LHCN-M2 (cell line): ENCODE measurements around the gene GPHN. TPM values are rescaled to one million over a fixed set of nuclear protein-coding genes. Genes with fewer than 3 reads are reported as not detected.

Experiments
- DNase-seq: peaks from one replicate; pipeline ENCODE4 v3.0.0-alpha.2; 2012; ENCODE audit warnings: low read depth
- total RNA-seq: library from RNA; depleted of rRNA; stranded (reverse); fragments of >200 nt; gene quantifications from 2 replicates; pipeline ENCODE4 v1.2.3, GENCODE V29; 2014

Gene GPHN
- total RNA-seq, 1 experiment from 2014 or later, result 4.7 TPM

DNA sequence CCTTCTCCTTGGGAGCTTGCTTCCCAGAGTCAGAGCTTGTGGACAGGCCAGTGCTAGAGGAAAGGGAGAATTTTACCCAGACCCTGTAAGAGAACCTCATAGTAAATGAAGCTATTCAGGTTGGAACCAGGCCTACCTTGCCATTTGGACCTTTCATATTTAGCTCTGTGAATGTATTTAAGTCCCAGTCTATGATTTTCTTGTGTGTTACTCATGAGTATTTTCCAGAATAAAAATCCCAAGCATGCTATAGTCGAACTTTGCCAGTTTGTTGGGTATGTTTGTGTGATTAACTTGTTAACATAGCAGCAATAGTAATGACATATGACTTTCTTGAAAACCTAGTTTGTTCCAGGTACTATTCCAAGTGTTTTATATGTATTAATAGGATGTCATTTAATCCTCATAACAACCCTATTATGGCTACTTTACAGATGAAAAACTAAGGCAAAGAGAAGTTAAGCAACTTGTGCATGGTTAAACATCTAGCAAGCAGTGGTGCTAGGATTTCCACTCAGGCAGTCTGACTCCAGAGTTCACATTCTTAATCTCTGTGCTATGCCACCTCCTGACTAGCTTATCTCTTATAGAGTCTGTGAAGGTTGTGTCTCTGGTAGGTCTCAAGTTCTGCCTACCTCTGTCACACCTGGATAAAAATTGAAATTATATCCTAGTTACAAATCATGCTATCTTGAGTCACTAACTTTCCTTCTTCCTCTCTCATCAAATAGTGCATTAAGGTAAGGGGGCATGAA lies 633.4 kb downstream of the GPHN start:
- no peak for DNase-seq

DNA sequence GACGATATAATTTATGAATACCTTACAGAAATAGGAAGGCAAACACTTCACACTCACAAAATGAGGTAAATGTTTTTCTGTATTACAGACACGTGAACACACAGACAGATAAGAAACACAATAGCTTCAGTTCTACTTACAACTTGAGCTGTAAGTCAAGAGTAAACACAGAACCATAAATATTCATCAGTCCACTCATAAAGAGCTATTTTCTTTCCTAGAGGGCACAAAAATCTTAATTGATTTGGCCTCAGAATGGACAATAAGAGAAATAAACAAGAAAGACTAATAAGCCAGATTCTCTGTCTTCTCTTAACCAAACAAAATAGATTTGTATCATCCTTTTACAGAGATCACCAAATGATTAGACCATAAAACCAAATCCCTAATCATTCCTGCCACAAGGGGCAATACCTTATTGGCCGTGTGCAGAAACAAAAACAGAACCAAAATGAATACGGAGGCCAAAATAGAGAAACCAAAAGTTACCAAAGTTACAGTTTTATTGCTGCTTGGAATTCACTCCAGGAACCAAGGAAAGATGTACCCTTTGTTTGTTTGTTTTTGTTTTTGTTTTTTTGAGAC lies 643.2 kb downstream of the GPHN start:
- DNase-seq, result no peak

DNA sequence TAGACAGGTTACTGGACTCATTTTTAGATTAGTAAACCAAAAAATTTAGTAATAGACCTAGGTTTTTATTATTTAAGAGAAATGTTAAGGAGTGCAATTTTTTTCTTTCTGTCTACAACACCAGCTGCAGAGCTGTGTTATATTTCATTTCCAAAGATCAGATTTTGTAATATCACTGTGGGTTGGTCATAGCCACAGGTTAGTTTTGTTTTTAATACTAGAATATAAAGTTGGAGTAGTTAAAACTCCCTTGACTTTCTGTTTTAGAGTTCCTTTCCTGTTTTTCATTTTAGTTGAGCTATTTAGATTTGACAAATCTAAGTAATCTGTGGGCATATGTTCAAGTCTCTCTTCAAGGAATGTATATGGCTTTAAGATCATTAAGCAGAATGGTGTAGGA lies 650.6 kb downstream of the GPHN start:
- DNase-seq, result no peak

DNA sequence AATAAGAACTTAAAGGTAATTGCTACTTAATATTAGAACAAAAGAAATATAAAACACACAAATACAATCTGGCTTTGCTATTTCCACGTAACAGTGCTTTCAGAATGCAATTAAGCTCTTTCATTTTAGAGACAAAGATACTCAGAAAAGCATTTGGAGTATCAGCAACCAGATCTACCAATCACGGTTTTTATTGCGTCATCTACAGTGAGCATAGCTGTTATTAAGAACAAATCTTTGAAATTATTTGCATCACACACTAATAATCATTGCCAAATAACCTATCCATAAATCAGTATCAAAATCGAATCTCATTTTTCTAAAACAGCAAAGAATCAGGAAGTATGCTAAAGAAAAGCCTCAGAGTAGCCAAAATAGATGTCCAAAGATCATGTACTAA lies 654.4 kb downstream of the GPHN start:
- no peak for DNase-seq

DNA sequence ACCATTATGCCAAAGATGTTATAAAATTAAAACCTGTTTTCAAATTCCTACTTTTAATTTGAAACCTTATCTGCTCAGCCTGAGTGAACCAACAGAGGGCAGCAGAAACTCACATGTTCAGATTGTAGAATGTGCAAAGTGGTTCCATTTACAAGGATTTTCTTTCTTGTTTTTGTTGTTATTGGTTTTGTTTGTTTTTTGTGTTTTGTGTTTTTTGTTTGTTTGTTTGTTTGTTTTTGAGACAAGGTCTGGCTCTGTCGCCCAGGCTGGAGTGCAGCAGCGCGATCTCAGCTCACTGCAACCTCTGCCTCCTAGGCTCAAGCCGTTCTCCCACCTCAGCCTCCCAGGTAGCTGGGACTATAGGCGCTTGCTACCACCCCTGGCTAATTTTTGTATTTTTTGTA lies 658.5 kb downstream of the GPHN start:
- DNase-seq, result peak; percentile 39

DNA sequence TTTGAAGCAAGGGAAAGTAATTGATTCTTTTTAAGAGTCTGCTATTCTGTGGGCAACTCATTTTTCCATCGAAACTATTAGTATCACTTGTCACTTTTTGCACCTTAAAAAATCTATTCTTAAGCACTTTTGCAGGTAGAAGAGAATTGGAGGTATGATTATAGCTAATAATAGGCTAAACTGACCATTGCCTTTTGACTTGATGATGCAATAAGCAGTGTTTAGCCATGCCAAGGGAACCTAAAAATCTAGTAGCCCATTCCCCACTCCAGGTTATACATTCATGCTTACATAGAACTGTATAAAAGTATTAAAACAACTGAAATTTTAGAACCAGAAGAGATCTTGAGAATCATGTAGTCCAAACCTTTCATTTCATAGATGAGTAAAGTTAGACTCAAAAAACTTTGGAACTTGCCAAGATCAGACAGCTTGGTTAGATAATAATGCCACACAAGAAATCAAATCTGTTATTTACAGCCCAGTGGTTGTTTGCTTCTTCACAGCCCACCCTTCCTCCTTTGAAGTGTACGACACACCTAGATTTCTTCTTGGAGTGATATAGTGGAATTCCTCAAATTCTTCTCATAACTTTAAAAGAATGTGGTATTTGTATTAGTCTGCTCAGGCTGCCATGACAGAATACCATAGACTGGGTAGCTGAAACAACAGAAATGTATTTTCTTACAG lies 659.6 kb downstream of the GPHN start:
- DNase-seq, result peak; percentile 23

DNA sequence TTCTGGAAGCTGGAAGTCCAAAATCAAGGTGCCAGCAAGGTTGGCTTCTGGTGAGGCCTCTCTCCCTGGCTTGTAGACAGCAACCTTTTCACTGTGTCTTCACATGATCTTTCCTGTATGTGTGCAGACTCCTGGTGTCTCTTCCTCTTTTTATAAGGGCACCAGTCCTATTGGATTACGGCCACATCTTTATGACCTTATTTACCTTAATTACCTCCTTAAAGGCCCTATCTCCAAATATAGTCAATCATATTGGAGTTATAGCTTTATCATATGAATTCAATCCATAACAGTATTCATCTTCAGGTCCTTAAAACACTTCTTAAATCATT lies 660.1 kb downstream of the GPHN start:
- no peak for DNase-seq

DNA sequence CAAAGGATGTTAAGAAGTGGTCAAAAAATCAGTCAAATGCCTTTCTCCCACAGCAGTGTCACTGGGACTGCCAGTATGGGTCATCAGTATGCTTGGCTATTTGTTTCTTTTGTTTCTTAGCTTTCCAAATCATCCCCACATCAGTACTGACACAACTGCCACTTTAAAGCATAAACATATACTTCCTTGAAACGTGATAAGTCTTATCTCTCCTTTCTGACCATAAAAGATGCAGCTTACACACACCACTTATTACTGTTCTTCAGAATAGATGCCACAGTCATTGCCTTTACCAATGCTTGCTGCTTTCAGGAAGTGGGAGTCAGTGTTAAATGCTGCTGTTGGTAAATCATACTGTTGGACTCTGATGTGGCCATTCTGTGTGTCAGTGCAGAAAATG lies 662.7 kb downstream of the GPHN start:
- DNase-seq, result no peak

DNA sequence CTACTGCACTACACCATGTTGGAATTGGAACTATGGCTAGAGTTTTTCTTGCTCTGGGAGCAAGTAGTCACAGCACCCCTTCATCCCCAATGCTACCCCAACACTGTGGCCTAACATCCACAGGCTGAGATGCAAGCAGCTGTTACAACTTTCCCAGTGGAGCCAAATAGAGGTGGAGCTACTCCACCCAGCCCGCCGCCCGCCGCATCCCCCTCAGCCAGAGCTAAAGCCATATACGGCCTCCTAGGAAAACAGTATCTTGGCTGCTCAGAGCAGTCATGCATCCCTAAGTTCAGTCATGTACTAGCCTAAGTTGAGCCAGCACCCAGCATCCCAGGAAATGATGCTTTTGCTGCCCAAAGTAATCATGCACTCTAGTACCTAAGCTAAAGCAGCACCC lies 664.1 kb downstream of the GPHN start:
- no peak for DNase-seq

DNA sequence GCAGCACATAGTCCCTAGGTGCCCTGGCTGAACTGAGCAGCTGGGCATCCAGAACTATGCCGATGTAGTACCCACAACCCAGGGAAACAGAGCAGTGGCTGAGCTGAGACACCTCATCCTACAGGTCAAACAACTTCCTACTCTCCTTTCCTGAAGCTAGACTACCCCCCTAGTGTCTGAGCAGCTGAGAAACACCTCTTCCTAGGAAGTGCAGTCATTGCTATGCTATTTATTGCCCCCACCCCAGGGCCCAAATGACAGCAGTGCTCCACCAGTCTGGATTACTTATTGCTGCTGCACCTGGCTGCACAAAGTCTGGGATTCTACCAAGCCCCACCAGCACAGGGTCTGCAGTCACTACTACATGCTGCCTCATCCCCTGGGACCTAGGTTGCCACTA lies 664.6 kb downstream of the GPHN start:
- no peak for DNase-seq

DNA sequence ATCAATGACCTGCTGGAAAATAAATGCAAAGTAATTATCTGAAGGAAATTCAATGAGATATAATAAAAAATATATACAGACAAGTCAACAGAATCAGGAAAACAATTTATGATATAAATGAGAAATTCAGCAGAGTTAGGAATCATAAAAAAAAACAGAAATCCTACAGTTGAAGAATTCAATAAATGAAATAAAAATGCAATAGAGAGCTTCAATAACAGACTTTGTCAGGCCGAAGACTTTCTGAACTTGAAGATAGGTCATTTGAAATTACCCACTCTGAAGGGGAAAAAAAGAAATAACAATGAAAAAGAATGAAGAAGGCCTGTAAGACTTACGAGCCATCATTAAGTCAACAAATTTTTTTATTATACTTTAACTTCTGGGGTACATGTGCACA lies 665.8 kb downstream of the GPHN start:
- DNase-seq, result no peak

DNA sequence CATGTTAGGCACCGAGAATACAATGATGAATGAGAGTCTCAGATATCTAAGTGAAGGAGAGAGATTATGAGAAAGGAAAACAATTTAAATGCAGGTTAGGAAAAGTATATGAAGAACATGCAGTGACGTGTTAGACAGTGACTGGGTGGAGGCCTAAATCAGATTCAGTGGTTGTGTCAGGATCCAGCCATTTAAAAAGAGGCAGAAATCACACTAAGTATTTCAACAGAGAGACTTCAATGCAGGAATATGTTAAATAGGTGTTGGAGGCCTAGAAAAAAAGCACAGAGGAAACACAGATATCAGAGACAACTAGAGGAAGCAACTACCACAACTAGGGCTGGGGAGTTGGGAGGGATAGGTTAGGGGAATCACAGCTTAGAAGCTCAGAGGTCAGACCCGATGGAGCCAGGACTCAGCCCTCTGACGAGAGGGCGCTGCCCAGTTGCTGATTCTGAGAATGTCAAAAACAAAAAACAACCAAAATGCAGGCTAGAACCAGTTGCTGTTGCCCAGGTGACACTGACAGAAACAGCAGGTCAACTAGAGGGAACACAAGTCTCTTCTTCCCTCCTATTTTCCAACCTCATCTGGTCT lies 678.3 kb downstream of the GPHN start:
- no peak for DNase-seq

DNA sequence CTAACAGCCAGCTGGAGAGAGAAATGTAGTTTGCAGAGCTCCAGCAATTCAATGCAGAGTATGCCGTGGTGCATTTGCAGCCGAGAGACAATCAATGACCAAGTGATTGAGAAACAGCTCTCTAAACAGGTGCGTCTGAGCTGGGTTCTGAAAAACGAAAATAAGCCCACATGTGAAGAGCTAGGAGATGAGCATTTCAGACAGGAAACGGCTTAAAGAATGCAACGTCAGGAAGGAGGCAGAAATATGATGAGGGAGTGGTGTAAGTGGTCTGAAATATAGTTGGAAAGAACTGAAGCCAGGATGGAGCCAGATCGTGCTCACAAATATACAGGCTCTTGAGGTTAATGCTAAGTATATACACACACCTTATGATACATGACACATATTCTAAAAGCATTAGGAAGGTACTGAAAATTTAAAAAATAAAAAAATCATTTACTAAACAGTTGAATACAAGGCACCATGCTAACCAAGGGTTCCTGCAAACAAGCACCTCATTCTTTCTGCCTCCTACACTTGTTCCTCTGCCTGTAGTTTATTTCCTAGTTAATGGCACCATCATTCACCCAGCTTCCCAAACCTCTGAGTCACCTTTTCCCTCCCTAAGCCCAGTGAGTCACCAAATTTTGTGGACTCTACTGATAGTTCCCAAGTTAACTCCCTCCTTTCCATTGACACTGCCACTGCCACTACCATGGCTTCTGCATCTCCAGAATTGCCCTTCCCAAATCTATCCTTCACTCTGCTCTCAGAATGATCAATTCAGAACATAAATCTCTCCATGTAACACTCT lies 679.0 kb downstream of the GPHN start:
- peak; percentile 80 for DNase-seq

DNA sequence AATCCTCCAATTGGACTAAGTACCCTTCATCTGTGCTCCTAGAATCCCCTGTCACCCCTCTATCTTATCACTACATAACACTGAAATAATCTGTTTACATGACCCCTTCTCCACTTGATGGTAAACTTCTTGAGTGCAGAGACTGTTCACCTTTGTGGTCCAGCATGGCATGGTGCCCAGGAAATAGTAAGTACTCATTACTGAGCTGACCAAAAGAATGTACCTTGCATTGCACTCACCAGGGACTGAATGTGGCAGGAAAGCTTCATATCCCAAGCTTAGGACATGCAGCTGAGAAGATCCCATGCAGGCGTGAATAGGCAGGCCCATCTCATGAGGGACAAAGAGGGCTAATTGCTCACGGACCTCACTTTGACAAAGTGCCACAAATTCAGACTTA lies 679.9 kb downstream of the GPHN start:
- peak; percentile 54 for DNase-seq

DNA sequence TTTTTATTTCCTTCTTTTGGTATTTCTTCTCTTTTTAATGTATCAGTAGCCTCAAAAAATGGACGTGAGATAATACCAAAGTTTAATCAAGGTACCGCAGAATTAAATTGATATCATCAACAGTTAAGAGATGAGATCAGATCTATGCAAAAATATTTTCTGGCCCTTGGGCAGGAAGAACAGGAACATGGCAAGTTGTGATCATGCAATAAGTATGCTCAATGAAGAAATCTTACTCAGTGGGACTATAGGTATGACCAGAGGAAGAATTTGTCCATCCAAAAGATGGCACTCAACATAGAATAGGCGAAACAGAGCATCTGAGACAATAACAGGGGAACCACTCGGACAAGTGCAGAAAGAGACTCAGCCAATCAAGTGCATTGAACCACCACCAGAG lies 680.4 kb downstream of the GPHN start:
- DNase-seq, result no peak

DNA sequence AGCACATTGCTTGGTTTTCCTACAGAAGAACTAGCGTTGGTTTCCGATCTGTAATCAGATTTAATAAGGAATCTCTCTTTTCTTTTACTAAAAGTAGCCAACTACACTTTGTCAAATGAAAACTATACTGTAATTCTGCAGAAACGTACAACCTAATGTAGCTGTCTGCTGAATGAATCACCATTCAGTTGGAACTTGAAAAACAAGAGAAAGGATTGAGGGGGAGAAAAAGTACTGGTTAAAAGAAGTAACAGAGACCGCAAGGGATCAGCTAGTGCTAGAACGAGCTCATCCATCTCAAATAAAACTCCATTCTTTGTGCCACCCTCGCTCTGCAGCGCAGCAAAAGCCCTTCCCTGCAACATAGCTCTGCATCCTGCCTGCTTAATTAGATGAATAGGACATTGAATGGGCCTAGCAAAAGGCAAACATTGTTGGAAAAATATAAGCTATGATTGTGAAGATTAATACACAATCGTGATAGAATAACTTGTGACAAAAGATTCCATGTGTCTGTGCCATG lies 683.9 kb downstream of the GPHN start:
- DNase-seq, result no peak

DNA sequence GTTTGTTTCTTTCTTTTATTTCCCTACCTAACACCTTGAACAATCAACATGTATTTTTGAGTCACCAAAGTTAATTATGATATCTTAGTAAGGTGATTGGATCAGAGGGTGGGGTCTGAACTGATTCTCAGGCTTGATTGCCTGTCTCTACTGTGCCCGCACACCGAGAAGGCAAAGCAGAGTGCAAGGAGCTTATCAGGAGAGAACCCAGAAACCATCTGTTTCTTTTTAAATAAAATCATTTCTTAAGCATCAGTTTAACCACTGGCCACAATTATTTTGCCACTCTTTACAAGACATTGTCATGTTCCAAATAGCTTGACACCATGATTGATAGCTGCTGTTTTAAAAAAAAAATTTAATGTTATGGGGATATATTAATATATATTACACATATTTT lies 684.4 kb downstream of the GPHN start:
- no peak for DNase-seq

DNA sequence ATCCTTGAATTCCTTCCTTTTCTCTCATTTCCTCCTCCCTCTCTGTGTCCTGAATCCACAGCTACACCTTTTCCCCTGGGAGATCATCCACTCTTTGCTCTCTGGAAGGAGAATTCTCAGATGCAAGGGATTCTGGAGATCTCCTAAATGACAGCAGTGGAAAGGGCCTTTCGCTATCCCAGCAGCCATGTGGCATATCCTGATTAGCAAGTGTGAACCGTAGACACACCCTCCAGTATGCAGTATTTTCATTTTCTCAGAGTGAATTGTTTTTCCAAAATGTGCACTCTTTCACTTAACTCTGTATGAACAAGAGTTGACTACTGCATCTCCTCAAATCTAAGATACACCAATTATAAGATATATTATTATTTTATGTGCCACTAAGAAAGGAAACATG lies 687.3 kb downstream of the GPHN start:
- no peak for DNase-seq

DNA sequence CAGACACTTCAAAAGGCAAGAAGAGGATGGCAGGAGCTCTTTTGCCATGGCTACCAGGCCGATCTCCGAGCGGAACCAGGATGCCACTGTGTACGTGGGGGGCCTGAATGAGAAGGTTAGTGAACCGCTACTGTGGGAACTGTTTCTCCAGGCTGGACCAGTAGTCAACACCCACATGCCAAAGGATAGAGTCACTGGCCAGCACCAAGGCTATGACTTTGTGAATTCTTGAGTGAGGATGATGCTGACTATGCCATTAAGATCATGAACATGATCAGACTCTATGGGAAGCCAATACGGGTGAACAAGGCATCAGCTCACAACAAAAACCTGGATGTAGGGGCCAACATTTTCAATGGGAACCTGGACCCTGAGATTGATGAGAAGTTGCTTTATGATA lies 691.1 kb downstream of the GPHN start:
- no peak for DNase-seq

DNA sequence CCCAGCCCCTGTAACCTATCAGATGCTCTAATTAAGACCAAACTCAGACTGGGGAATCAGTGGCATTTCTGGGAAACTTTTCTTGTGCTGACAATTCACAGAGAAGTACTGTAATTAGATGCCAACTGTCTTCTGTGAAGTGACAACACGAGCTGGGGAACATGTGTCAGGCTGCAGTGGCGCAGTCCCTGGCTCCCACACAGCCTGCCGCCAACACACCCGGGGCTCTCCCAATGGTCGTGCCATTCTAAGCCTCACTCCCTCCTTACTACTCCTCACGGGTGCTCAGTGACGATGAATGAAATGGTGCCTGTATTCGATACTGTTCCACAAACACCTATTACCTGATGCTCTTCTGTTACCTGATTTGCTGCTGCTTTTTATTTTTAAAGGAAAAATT lies 699.9 kb downstream of the GPHN start:
- no peak for DNase-seq

DNA sequence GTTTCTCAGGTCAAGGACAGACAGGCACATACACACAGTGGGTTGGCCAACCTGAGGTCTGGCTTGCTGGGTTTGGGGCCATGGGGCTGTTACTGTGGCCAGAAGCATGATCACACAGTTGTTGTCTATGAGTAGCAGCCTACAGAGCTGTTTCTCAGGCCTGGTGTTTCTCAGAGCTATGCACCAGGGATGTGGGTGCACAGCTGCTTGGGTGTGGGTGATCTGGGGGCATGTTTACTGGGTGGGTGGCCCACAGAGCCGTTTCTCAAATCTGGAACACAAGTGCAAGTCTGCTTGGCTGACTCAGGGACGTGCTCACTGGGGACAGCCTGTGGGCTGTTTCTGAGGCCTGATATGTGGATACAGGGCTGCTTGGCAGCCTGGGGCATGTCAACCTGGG lies 710.2 kb downstream of the GPHN start:
- no peak for DNase-seq
